Type B pancreatic cell (in vitro differentiated cells): Measurements from ENCODE around the gene FOXK2. TPM values are rescaled to one million over a fixed set of nuclear protein-coding genes. Genes with fewer than 3 reads are reported as not detected.
"Not testable (repeated sequence)": the region's sequence is repeated elsewhere in the genome, so short reads cannot be mapped to it uniquely, and the experiment has no call there.

Source experiments
- DNase-seq: peaks from one replicate; pipeline ENCODE4 v3.0.0; 2021; ENCODE audit warnings: mixed read lengths; ENCODE audit not compliant: unreplicated experiment; ENCODE audit errors: extremely low spot score
- H3K27ac Mint-ChIP-seq: 2 replicates; pipeline ENCODE4 v1.8.0; 2021; ENCODE audit warnings: mild to moderate bottlenecking, mixed read lengths
- H3K27me3 Mint-ChIP-seq: 2 replicates; pipeline ENCODE4 v1.8.0; 2021; ENCODE audit warnings: mixed read lengths
- H3K36me3 Mint-ChIP-seq: 2 replicates; pipeline ENCODE4 v1.8.0; 2021; ENCODE audit warnings: mixed read lengths
- H3K4me1 Mint-ChIP-seq: one replicate; pipeline ENCODE4 v1.8.0; 2021; ENCODE audit warnings: mixed read lengths; ENCODE audit not compliant: unreplicated experiment
- H3K4me3 Mint-ChIP-seq: 2 replicates; pipeline ENCODE4 v1.8.0; 2021; ENCODE audit warnings: mild to moderate bottlenecking, mixed read lengths
- H3K9me3 Mint-ChIP-seq: 2 replicates; pipeline ENCODE4 v1.8.0; 2021; ENCODE audit warnings: mixed read lengths
- total RNA-seq: library from RNA; stranded (reverse); gene quantifications from 2 replicates; pipeline ENCODE4 v1.2.1, GENCODE V29; 2021; ENCODE audit warnings: low replicate concordance
- TF ChIP-seq, protein P1 (sequence below): fragments of 200-600 bp; sonication (generic); conservative IDR thresholded peaks from 2 replicates; pipeline ENCODE4 v1.5.0; 2021; ENCODE audit warnings: antibody characterized with exemption, mild to moderate bottlenecking

Gene FOXK2
- total RNA-seq, 1 donor from 2014 or later, result 75.5 TPM

DNA sequence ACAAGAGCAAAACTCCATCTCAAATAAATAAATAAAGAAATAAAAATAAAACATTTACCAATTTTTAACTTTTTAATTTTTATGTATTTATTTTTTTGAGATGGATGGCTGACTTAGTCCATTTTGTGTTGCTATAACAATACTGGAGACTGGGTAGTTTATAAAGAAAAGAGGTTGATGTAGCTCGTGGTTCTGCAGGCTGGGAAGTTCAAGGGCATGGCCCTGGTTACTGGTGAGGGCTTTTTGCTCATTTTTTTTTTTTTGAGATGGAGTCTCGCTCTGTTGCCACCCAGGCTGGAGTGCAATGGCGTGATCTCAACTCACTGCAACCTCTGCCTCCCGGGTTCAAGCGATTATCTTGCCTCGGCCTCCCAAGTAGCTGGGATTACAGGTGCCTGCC lies 14.2 kb upstream of the FOXK2 start:
- Mint-ChIP-seq H3K4me1 (no peaks in the 10 kb centered on the region), H3K9me3 (no peaks in the 10 kb centered on the region), H3K27ac (no peak overlapping the region), H3K36me3 (no peaks in the 10 kb centered on the region), H3K4me3 (no peak overlapping the region), H3K27me3 (no peaks in the 10 kb centered on the region)
- no peak for DNase-seq
- TF ChIP-seq, protein P1, sequence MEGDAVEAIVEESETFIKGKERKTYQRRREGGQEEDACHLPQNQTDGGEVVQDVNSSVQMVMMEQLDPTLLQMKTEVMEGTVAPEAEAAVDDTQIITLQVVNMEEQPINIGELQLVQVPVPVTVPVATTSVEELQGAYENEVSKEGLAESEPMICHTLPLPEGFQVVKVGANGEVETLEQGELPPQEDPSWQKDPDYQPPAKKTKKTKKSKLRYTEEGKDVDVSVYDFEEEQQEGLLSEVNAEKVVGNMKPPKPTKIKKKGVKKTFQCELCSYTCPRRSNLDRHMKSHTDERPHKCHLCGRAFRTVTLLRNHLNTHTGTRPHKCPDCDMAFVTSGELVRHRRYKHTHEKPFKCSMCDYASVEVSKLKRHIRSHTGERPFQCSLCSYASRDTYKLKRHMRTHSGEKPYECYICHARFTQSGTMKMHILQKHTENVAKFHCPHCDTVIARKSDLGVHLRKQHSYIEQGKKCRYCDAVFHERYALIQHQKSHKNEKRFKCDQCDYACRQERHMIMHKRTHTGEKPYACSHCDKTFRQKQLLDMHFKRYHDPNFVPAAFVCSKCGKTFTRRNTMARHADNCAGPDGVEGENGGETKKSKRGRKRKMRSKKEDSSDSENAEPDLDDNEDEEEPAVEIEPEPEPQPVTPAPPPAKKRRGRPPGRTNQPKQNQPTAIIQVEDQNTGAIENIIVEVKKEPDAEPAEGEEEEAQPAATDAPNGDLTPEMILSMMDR, result no peak

DNA sequence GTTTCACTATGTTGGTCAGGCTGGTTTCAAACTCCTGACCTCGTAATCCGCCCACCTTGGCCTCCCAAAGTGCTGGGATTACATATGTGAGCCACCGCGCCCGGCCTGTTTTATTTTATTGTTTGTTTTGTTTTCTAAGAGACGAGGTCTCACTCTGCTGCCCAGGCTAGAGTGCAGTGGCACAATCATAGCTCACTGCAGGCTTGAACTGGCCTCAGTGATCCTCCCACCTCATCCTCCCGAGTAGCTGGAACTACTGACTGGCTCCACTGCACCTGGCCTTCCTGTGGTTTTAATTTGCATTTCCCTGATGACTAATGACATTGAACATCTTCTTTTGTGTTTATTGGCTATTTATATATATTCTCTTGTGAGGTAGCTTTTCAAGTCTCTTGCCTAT lies 13.1 kb upstream of the FOXK2 start:
- not testable (repeated sequence) for H3K27me3 Mint-ChIP-seq, DNase-seq, H3K36me3 Mint-ChIP-seq, H3K27ac Mint-ChIP-seq, H3K4me1 Mint-ChIP-seq, H3K4me3 Mint-ChIP-seq, H3K9me3 Mint-ChIP-seq

DNA sequence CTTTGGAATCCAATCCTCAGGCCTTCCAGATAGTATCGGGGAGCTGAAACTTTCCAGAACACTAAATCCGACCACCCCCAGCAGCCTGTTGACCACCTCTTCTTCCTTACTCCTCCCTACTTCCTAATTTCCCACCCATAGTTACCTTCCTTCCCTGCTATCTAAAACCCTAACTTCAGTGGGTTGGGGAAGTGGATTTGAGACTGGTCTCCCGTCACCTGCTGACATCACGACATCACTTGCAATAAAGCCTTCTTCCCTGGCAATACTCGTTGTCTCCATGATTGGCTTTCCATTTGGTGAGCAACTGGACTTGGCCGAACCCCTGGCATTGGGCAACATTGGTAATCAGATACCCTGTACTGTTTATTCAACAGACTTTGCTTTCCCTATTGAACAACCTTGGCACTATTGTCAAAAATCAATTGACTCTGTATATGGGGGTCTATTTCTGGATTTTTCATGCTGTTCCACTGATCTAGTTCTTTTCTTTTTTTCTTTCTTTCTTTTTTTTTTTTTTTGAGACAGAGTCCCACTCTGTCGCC lies 11.8 kb upstream of the FOXK2 start:
- Mint-ChIP-seq H3K27ac (no peak overlapping the region), H3K9me3 (no peaks in the 10 kb centered on the region), H3K4me1 (no peaks in the 10 kb centered on the region), H3K4me3 (no peak overlapping the region), H3K27me3 (no peaks in the 10 kb centered on the region), H3K36me3 (no peaks in the 10 kb centered on the region)
- DNase-seq, result no peak
- TF ChIP-seq, protein P1, result no peak

DNA sequence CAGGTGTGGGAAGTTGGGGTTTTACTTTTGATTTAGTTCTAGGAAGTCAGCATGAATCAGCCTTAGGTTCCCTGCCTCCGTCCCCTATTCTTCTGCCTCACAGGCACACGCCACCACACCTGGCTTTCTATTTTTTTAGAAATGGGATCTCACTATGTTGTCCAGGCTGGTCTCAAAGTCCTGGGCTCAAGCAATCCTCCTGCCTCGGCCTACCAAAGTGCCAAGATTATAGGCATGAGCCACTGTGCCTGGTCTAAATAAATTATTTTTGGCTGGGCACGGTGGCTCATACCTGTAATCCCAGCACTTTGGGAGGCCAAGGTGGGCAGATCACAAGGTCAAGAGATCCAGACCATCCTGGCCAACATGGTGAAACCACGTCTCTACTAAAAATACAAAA lies 7.9 kb upstream of the FOXK2 start:
- H3K27ac Mint-ChIP-seq, H3K9me3 Mint-ChIP-seq, H3K27me3 Mint-ChIP-seq, H3K36me3 Mint-ChIP-seq, DNase-seq, H3K4me3 Mint-ChIP-seq, H3K4me1 Mint-ChIP-seq: not testable (repeated sequence)

DNA sequence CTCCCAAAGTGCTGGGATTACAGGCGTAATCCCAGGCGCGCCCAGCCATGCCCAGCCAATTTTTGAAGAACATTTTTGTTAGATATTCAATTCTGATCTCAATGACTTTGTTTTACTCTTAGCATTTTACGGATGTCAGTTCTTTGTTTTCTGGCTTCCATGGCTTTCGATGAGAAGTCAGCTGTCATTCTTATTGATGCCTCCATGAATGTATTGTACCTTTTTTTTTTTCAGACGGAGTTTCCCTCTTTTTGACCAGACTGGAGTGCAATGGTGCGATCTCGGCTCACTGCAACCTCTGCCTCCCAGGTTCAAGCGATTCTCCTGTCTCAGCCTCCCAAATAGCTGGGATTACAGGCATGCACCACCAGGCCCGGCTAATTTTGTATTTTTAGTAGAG lies 5.7 kb upstream of the FOXK2 start:
- H3K4me1 Mint-ChIP-seq, H3K27ac Mint-ChIP-seq, DNase-seq, H3K4me3 Mint-ChIP-seq, H3K27me3 Mint-ChIP-seq, H3K36me3 Mint-ChIP-seq, H3K9me3 Mint-ChIP-seq: not testable (repeated sequence)

DNA sequence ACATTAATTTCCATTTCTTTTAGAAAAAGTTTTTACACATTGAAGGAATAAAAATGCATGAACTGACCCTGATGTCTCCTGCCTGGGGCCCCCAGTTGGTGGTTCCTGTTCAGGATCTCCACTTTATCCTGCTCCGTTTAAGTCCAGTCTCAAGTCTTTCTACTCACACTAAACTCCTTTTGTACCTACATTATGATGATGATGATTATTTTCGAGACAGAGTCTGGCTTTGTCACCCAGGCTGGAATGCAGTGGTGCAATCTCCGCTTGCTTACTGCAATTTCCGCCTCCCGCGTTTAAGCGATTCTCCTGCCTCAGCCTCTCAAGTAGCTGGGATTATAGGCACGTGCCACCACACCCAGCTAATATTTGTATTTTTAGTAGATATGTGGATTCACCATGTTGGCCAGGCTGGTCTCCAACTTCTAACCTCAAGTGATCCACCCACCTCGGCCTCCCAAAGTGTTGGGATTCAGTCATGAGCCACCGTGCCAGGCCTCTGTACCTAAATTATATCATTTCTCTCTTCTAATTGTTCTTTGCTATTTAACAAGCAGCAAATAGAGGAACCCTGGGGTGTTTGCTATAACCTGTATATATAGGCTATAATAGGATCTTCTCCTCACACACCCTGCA lies 2.2 kb upstream of the FOXK2 start:
- Mint-ChIP-seq H3K27me3 (no peaks in the 10 kb centered on the region), H3K4me1 (peaks cover 5% of the 10 kb centered on the region), H3K27ac (peak overlapping the region; percentile 31), H3K4me3 (peak overlapping the region; percentile 25), H3K36me3 (peaks cover 3% of the 10 kb centered on the region), H3K9me3 (no peaks in the 10 kb centered on the region)
- TF ChIP-seq, protein P1, result no peak
- no peak for DNase-seq

DNA sequence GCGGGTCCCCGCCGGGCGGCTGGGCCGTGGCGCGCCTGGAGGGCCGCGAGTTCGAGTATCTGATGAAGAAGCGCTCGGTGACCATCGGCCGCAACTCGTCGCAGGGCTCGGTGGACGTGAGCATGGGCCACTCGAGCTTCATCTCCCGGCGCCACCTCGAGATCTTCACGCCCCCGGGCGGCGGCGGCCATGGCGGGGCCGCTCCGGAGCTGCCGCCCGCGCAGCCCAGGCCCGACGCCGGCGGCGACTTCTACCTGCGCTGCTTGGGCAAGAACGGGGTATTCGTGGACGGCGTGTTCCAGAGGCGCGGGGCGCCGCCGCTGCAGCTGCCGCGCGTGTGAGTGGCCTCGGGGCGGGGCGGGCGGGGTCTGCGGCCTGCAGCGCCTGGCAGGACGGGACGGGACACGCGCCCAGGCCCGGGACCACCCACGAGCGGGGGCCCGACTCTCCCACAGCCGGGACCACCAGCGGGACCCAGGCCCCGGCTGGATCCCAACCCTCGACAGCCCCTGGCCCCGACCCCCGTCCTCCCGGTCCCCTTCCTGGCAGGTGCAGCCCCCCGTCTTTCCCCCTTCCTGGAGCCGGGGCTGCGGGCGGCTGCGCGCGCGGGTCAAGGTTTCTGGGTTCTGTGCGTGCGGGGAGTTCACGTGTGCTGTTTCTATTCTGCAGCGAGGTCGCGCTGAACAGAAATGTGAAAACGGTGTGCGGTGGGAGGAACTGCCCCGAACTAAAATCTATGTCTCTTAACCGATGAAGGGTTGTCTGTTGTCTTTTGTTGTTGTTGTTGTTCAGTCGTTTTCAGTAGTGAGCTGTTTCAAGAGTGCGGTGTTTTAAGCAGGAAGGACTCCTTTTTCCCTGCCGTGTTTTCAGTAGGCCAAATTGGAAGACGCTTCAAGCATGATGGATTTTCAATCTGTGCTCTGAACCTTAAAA lies 705 bp downstream of the FOXK2 start:
- TF ChIP-seq, protein P1, result no peak
- Mint-ChIP-seq H3K27ac (peak overlapping the region; percentile 92), H3K36me3 (peaks cover 7% of the 10 kb centered on the region), H3K4me1 (peaks cover 19% of the 10 kb centered on the region), H3K27me3 (no peaks in the 10 kb centered on the region), H3K4me3 (peak overlapping the region; percentile 93), H3K9me3 (no peaks in the 10 kb centered on the region)
- no peak for DNase-seq
